A549 (cell line): ENCODE data around the gene PXYLP1. TPM values are rescaled to one million over a fixed set of nuclear protein-coding genes. Genes with fewer than 3 reads are reported as not detected.

Source experiments
- ATAC-seq, 2 experiments: fragments of 200-7000 bp in 1 of 2; fragments of >200 bp in 1 of 2; cut with Nextera tagmentation in 1 of 2; cut with Tn5 transposase in 1 of 2; 3 replicates each; pipeline versions ENCODE4 v1.8.0 to v1.9.1; 2018 to 2020; ENCODE audit warnings: mild to moderate bottlenecking in 1 of 2, moderate library complexity in 1 of 2
- CTCF ChIA-PET: fragments of 300-600 bp; sonication (Branson Sonifier 250); formaldehyde crosslinking; extraction: SDS; loops from one replicate; lab custom pipeline; 2021; ENCODE audit warnings: antibody characterized with exemption, inconsistent platforms; lab: Yijun Ruan, JAX
- POLR2A ChIA-PET: fragments of 350-600 bp; formaldehyde crosslinking; extraction: SDS; loops from one replicate; lab custom pipeline; 2021; ENCODE audit warnings: antibody characterized with exemption, inconsistent platforms; lab: Yijun Ruan, JAX
- DNase-seq, 2 experiments: peaks; one replicate each; pipeline versions ENCODE4 v3.0.0 to v3.0.0-alpha.2; 2011 to 2016; ENCODE audit warnings: low read depth in 1 of 2, low spot score in 1 of 2
- FAIRE-seq: peaks from 2 replicates; lab custom pipeline; 2011; peaks lifted over from hg19 to GRCh38; lab: Jason Lieb, UNC
- H3K27ac ChIP-seq, 2 experiments: fragments of >200 bp; sonication (Bioruptor Twin); formaldehyde crosslinking; 3 replicates each; pipeline ENCODE4 v1.5.1; 2016 to 2017
- H3K4me1 ChIP-seq: fragments of >200 bp; sonication (Bioruptor Twin); formaldehyde crosslinking; 3 replicates; pipeline ENCODE4 v1.6.1; 2016
- H3K4me2 ChIP-seq: fragments of >200 bp; sonication (Bioruptor Twin); formaldehyde crosslinking; 3 replicates; pipeline ENCODE4 v1.6.1; 2016
- H3K4me3 ChIP-seq: fragments of >200 bp; sonication (Bioruptor Twin); formaldehyde crosslinking; 3 replicates; pipeline ENCODE4 v1.5.1; 2016
- H3K9me3 ChIP-seq: fragments of >200 bp; sonication (Bioruptor Twin); formaldehyde crosslinking; 3 replicates; pipeline ENCODE4 v1.6.1; 2016
- BHLHE40 ChIP-seq: IDR thresholded peaks from 2 replicates; pipeline ENCODE4 v1.6.1; 2012; ENCODE audit warnings: low read depth, low read length, inconsistent platforms
- CEBPB ChIP-seq, 2 experiments: fragments of >200 bp in 1 of 2; sonication (Bioruptor Twin) in 1 of 2; formaldehyde crosslinking in 1 of 2; IDR thresholded peaks; 2 replicates each; pipeline ENCODE4 v1.6.1; 2012 to 2016
- EHF ChIP-seq: fragments of 250-450 bp; sonication (Bioruptor Pico); IDR thresholded peaks from 2 replicates; pipeline ENCODE4 v1.5.0; 2020; ENCODE audit warnings: mild to moderate bottlenecking
- EP300 ChIP-seq, 2 experiments: fragments of >200 bp; sonication (Bioruptor Twin); formaldehyde crosslinking; IDR thresholded peaks; 2 replicates in 1 of 2; 3 replicates in 1 of 2; pipeline ENCODE4 v1.6.1; 2016 to 2017
- HOXB13 ChIP-seq: fragments of 250-450 bp; sonication (Bioruptor Pico); IDR thresholded peaks from 2 replicates; pipeline ENCODE4 v1.5.0; 2020; ENCODE audit warnings: low read depth, mild to moderate bottlenecking, moderate library complexity
- HOXB5 ChIP-seq: fragments of 250-450 bp; sonication (Bioruptor Pico); IDR thresholded peaks from 2 replicates; pipeline ENCODE4 v1.5.0; 2020; ENCODE audit warnings: mild to moderate bottlenecking, moderate library complexity
- JUN ChIP-seq, 2 experiments: fragments of >200 bp; sonication (Bioruptor Twin); formaldehyde crosslinking; IDR thresholded peaks; 2 replicates in 1 of 2; 3 replicates in 1 of 2; pipeline ENCODE4 v1.6.1; 2016 to 2017
- JUNB ChIP-seq: fragments of >200 bp; sonication (Bioruptor Twin); formaldehyde crosslinking; IDR thresholded peaks from 2 replicates; pipeline ENCODE4 v1.6.1; 2016
- KDM1A ChIP-seq: fragments of 200-600 bp; sonication (generic); IDR thresholded peaks from 2 replicates; pipeline ENCODE4 v1.6.1; 2016; ENCODE audit warnings: low read depth, mild to moderate bottlenecking
- KDM5A ChIP-seq: fragments of 200-600 bp; sonication (generic); IDR thresholded peaks from 2 replicates; pipeline ENCODE4 v1.6.1; 2016; ENCODE audit warnings: antibody characterized with exemption, mild to moderate bottlenecking
- NPAS2 ChIP-seq: fragments of 250-450 bp; sonication (Bioruptor Pico); IDR thresholded peaks from 2 replicates; pipeline ENCODE4 v1.8.0; 2022; ENCODE audit warnings: mild to moderate bottlenecking, moderate library complexity, borderline replicate concordance
- NR3C1 ChIP-seq: fragments of >200 bp; sonication (Bioruptor Twin); formaldehyde crosslinking; IDR thresholded peaks from 3 replicates; pipeline ENCODE4 v1.6.1; 2017
- PHF8 ChIP-seq: fragments of 200-600 bp; sonication (generic); IDR thresholded peaks from 2 replicates; pipeline ENCODE4 v1.6.1; 2016; ENCODE audit warnings: low read depth, mild to moderate bottlenecking, antibody characterized with exemption, moderate library complexity, borderline replicate concordance
- POLR2AphosphoS2 ChIP-seq: conservative IDR thresholded peaks from 2 replicates; pipeline ENCODE4 v1.6.1; 2012; ENCODE audit warnings: low read length, improper control_type of control experiment, inconsistent platforms
- RCOR1 ChIP-seq: fragments of 150-350 bp; IDR thresholded peaks from 2 replicates; pipeline ENCODE4 v1.6.1; 2014; ENCODE audit warnings: antibody characterized with exemption, low read length, low read depth
- RFX5 ChIP-seq: fragments of 450-650 bp; IDR thresholded peaks from 2 replicates; pipeline ENCODE4 v1.7.1; 2014; ENCODE audit warnings: antibody characterized with exemption, mild to moderate bottlenecking, moderate library complexity
- RNF2 ChIP-seq: fragments of 200-600 bp; sonication (generic); IDR thresholded peaks from 2 replicates; pipeline ENCODE4 v1.6.1; 2016; ENCODE audit warnings: low read depth, mild to moderate bottlenecking, antibody characterized with exemption, moderate library complexity, borderline replicate concordance
- SMC3 ChIP-seq: fragments of >200 bp; sonication (Bioruptor Twin); formaldehyde crosslinking; IDR thresholded peaks from 3 replicates; pipeline ENCODE4 v1.6.1; 2018; ENCODE audit warnings: inconsistent platforms
- SREBF2 ChIP-seq: fragments of 450-650 bp; IDR thresholded peaks from 2 replicates; pipeline ENCODE4 v1.6.1; 2014; ENCODE audit warnings: mild to moderate bottlenecking, moderate library complexity
- ZC3H11A ChIP-seq: fragments of 450-650 bp; IDR thresholded peaks from 2 replicates; pipeline ENCODE4 v1.6.1; 2014; ENCODE audit warnings: antibody characterized with exemption, mild to moderate bottlenecking
- ZNF302 ChIP-seq: fragments of 250-450 bp; sonication (Bioruptor Pico); IDR thresholded peaks from 2 replicates; pipeline ENCODE4 v1.9.0; 2021; ENCODE audit warnings: inconsistent platforms, mild to moderate bottlenecking, moderate library complexity
- ZSCAN20 ChIP-seq: fragments of 250-450 bp; sonication (Bioruptor Pico); IDR thresholded peaks from 2 replicates; pipeline ENCODE4 v1.8.0; 2022; ENCODE audit warnings: mild to moderate bottlenecking, moderate library complexity
- WGBS: methylation state at CpG from one replicate; pipeline ENCODE4 v1.1.6; 2017; ENCODE audit errors: missing lambda C conversion rate; 5-methylcytosine and 5-hydroxymethylcytosine counted together
- polyA plus RNA-seq, 4 experiments: library from polyadenylated mRNA; depleted of rRNA in 3 of 4; stranded (reverse); fragments of >200 nt; fragmentation: RNase III in 1 of 4; extraction: RNeasy Plus Mini Kit Qiagen cat#74134 plus additional on column Dnase treatment in 1 of 4; gene quantifications; 2 replicates in 3 of 4; 3 replicates in 1 of 4; pipeline ENCODE4 v1.2.3, GENCODE V29; 2011 to 2017
- TF ChIP-seq, protein P1 (sequence below): fragments of >200 bp; sonication (Bioruptor Twin); formaldehyde crosslinking; IDR thresholded peaks from 3 replicates; pipeline ENCODE4 v1.5.1; 2016
- TF ChIP-seq, protein P2 (sequence below): IDR thresholded peaks from 2 replicates; pipeline ENCODE4 v1.6.1; 2012
- TF ChIP-seq, protein P3 (sequence below): IDR thresholded peaks from 2 replicates; pipeline ENCODE4 v1.6.1; 2012; ENCODE audit warnings: low read depth, borderline replicate concordance
- TF ChIP-seq, protein P4 (sequence below): fragments of >200 bp; sonication (Bioruptor Twin); formaldehyde crosslinking; IDR thresholded peaks from 3 replicates; pipeline ENCODE4 v1.6.1; 2016

PXYLP1 gene
- polyA plus RNA-seq, 2 of the 4 experiments (the other 2 are of a cell fraction), result 8.0 to 11.7 TPM

DNA sequence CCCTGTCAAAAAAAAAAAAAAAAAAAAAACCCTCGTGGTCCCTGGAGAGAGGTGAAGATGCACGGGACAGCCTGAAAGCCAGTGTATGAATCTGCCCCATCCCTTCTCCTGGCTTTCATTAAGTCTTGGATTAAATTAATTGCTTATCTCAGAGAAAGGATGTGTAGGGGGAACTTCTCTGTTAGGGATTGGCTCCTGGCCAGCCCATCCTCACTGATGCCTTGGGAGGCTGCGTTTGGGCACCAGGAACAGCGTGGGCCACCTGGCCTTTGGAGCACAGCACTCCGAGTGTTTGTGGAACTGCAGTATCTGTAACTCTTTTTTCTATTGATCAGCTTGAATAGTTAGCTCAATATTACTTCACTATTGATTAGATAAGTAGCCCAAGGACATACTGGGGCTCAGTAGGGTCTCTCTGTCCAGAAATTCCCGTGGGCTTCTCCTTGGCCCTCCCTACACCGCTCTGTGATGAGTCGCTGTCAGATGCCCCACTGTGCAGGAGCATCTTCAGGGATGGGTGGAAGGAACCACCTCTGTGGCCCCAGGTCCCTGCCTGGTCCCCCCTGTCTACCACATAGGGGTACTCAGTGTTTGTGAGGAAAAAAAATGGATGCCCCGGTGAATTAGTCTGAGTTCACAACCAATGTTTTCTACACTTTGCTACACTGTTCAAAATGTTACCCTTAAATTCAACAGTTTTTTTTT, 2.0 kb downstream of the PXYLP1 start:
- POLR2A ChIA-PET, result no interaction called here
- TF ChIP-seq RNF2 (no peak), HOXB13 (CRISPR knock-in tag) (no peak), BHLHE40 (no peak), NPAS2 (CRISPR knock-in tag) (no peak), JUN (IDR thresholded peaks at IDR 0.05) (no peak), NR3C1 (no peak), POLR2AphosphoS2 (no peak), CEBPB (IDR thresholded peaks at IDR 0.05) (no peak), RFX5 (no peak), JUNB (no peak), RCOR1 (no peak), KDM5A (no peak), KDM1A (no peak), ZNF302 (CRISPR knock-in tag) (no peak), SREBF2 (no peak)
- TF ChIP-seq, protein P1, sequence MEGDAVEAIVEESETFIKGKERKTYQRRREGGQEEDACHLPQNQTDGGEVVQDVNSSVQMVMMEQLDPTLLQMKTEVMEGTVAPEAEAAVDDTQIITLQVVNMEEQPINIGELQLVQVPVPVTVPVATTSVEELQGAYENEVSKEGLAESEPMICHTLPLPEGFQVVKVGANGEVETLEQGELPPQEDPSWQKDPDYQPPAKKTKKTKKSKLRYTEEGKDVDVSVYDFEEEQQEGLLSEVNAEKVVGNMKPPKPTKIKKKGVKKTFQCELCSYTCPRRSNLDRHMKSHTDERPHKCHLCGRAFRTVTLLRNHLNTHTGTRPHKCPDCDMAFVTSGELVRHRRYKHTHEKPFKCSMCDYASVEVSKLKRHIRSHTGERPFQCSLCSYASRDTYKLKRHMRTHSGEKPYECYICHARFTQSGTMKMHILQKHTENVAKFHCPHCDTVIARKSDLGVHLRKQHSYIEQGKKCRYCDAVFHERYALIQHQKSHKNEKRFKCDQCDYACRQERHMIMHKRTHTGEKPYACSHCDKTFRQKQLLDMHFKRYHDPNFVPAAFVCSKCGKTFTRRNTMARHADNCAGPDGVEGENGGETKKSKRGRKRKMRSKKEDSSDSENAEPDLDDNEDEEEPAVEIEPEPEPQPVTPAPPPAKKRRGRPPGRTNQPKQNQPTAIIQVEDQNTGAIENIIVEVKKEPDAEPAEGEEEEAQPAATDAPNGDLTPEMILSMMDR, result no peak
- TF ChIP-seq, protein P2, sequence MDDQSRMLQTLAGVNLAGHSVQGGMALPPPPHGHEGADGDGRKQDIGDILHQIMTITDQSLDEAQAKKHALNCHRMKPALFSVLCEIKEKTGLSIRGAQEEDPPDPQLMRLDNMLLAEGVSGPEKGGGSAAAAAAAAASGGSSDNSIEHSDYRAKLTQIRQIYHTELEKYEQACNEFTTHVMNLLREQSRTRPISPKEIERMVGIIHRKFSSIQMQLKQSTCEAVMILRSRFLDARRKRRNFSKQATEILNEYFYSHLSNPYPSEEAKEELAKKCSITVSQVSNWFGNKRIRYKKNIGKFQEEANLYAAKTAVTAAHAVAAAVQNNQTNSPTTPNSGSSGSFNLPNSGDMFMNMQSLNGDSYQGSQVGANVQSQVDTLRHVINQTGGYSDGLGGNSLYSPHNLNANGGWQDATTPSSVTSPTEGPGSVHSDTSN, result no peak
- TF ChIP-seq, protein P3, sequence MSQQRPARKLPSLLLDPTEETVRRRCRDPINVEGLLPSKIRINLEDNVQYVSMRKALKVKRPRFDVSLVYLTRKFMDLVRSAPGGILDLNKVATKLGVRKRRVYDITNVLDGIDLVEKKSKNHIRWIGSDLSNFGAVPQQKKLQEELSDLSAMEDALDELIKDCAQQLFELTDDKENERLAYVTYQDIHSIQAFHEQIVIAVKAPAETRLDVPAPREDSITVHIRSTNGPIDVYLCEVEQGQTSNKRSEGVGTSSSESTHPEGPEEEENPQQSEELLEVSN, result no peak
- TF ChIP-seq, protein P4, sequence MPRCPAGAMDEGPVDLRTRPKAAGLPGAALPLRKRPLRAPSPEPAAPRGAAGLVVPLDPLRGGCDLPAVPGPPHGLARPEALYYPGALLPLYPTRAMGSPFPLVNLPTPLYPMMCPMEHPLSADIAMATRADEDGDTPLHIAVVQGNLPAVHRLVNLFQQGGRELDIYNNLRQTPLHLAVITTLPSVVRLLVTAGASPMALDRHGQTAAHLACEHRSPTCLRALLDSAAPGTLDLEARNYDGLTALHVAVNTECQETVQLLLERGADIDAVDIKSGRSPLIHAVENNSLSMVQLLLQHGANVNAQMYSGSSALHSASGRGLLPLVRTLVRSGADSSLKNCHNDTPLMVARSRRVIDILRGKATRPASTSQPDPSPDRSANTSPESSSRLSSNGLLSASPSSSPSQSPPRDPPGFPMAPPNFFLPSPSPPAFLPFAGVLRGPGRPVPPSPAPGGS, result no peak
- TF ChIP-seq, all 56 proteins: peak for 0
- no peak overlapping the region for H3K27ac ChIP-seq
- H3K4me1 ChIP-seq, result peaks cover 8% of the 10 kb centered on the region; the same call in 1 of the 3 replicates
- H3K4me2 ChIP-seq, result no peak overlapping the region
- FAIRE-seq (no peak), DNase-seq (no peak), ATAC-seq (no peak)
- H3K4me3 ChIP-seq, result no peak overlapping the region
- no peaks in the 10 kb centered on the region for H3K9me3 ChIP-seq
- CTCF ChIA-PET, result interaction anchor here (0.7 to 3.1 kb wide), 7 partner anchors 18 to 226 kb away, joined by 3 to 27 read pairs (median 4); no protein-coding TSS in a partner anchor
- 90% methylated on average over 9 of the region's 9 CpGs for WGBS

DNA sequence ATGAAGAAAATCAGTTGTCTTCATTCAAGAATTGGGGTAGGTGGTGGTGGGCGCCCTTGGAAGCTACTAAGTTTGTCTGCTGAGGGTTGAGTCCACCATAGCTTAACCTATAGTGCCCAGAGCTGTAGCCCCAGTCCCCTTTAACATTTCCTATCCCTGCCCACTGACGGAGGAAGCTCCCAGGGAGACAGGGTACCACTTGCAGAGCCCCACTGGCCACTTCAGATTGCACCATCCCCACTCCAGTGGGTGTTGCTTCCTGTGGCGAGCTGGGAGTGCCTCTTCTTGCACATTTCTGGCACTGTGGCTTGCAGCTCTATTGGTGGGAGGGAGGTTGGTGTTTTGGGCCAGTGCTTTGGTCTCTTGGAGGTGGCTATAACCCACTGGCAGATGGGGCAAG, 2.7 kb downstream of the PXYLP1 start:
- Histone ChIP-seq H3K27ac (no peak overlapping the region), H3K4me1 (peaks cover 6% of the 10 kb centered on the region; the same call in 1 of the 3 replicates), H3K4me3 (no peak overlapping the region), H3K9me3 (no peaks in the 10 kb centered on the region), H3K4me2 (no peak overlapping the region)
- CTCF ChIA-PET, result interaction anchor here (0.8 to 3.1 kb wide), 6 partner anchors 15 to 225 kb away, joined by 3 to 27 read pairs (median 4); no protein-coding TSS in a partner anchor
- POLR2A ChIA-PET, result no interaction called here
- 79% methylated on average over 3 of the region's 3 CpGs for WGBS
- DNase-seq (no peak), ATAC-seq (no peak), FAIRE-seq (no peak)
- TF ChIP-seq RNF2 (no peak), EHF (CRISPR knock-in tag) (no peak), HOXB5 (CRISPR knock-in tag) (no peak), ZNF302 (CRISPR knock-in tag) (no peak), KDM5A (no peak), SMC3 (no peak), POLR2AphosphoS2 (no peak), NPAS2 (CRISPR knock-in tag) (no peak), EP300 (IDR thresholded peaks at IDR 0.05) (no peak), HOXB13 (CRISPR knock-in tag) (no peak), ZC3H11A (no peak), ZSCAN20 (CRISPR knock-in tag) (no peak), PHF8 (no peak), CEBPB (IDR thresholded peaks at IDR 0.05) (no peak)
- TF ChIP-seq, protein P3, result no peak
- TF ChIP-seq, protein P1, result no peak
